Activated T-helper 17 cell treated with anti-CD3 and anti-CD28 coated beads, Interleukin-2, amount 50 U/mL, for 72 hours (primary cell): Measurements from ENCODE around the gene ZNRF3. TPM values are rescaled to one million over a fixed set of nuclear protein-coding genes. Genes with fewer than 3 reads are reported as not detected.
"Not testable (repeated sequence)": the region's sequence is repeated elsewhere in the genome, so short reads cannot be mapped to it uniquely, and the experiment has no call there.

Experiments
- ATAC-seq: fragments of 150-1000 bp; cut with Tn5 transposase; replicated peaks from 2 replicates; pipeline ENCODE4 v1.10.0; 2021; ENCODE audit warnings: mild to moderate bottlenecking, moderate library complexity
- H3K27ac Mint-ChIP-seq: one replicate; pipeline ENCODE4 v1.8.0; 2022; ENCODE audit warnings: mixed read lengths
- H3K27me3 Mint-ChIP-seq: one replicate; pipeline ENCODE4 v1.8.0; 2022; ENCODE audit warnings: mixed read lengths
- H3K36me3 Mint-ChIP-seq: one replicate; pipeline ENCODE4 v1.8.0; 2022; ENCODE audit warnings: low read depth, mild to moderate bottlenecking, mixed read lengths
- H3K4me1 Mint-ChIP-seq: one replicate; pipeline ENCODE4 v1.8.0; 2022; ENCODE audit warnings: mixed read lengths
- H3K4me3 Mint-ChIP-seq: one replicate; pipeline ENCODE4 v1.8.0; 2022; ENCODE audit warnings: mild to moderate bottlenecking, mixed read lengths
- H3K9me3 Mint-ChIP-seq: one replicate; pipeline ENCODE4 v1.8.0; 2022; ENCODE audit warnings: mixed read lengths
- total RNA-seq, 2 donors: library from RNA; stranded (reverse); gene quantifications; one replicate each; pipeline ENCODE4 v1.2.3, GENCODE V29; 2022

The ZNRF3 gene
- total RNA-seq, 2 donors from 2014 or later: 0.26 to 0.43 TPM

- Mint-ChIP-seq H3K9me3 (no peaks in the 10 kb centered on the region), H3K27ac (no peak overlapping the region), H3K4me1 (peaks cover 4% of the 10 kb centered on the region), H3K27me3 (no peaks in the 10 kb centered on the region), H3K36me3 (no peaks in the 10 kb centered on the region), H3K4me3 (no peak overlapping the region)
- no peak for ATAC-seq
These were observed 13.6 kb upstream of the ZNRF3 start for GRCh38 chr22:28869736-28870135.

GRCh38 chr22:28873183-28873963 lies 10.0 kb upstream of the ZNRF3 start:
- Mint-ChIP-seq H3K27me3 (no peaks in the 10 kb centered on the region), H3K36me3 (no peaks in the 10 kb centered on the region), H3K9me3 (no peaks in the 10 kb centered on the region), H3K27ac (no peak overlapping the region), H3K4me1 (peaks cover 4% of the 10 kb centered on the region), H3K4me3 (no peak overlapping the region)
- peak; percentile 76 for ATAC-seq

- no peaks in the 10 kb centered on the region for H3K27me3 Mint-ChIP-seq
- H3K27ac Mint-ChIP-seq: no peak overlapping the region
- ATAC-seq: no peak
- H3K4me3 Mint-ChIP-seq: no peak overlapping the region
- peaks cover 4% of the 10 kb centered on the region for H3K4me1 Mint-ChIP-seq
- no peaks in the 10 kb centered on the region for H3K36me3 Mint-ChIP-seq
- no peaks in the 10 kb centered on the region for H3K9me3 Mint-ChIP-seq
These were observed 9.3 kb upstream of the ZNRF3 start for GRCh38 chr22:28874061-28874460.

GRCh38 chr22:28874811-28875320 lies 8.5 kb upstream of the ZNRF3 start:
- no peaks in the 10 kb centered on the region for H3K9me3 Mint-ChIP-seq
- H3K4me1 Mint-ChIP-seq: peaks cover 4% of the 10 kb centered on the region
- H3K27me3 Mint-ChIP-seq: no peaks in the 10 kb centered on the region
- no peak overlapping the region for H3K4me3 Mint-ChIP-seq
- ATAC-seq: no peak
- H3K27ac Mint-ChIP-seq: no peak overlapping the region
- H3K36me3 Mint-ChIP-seq: no peaks in the 10 kb centered on the region

GRCh38 chr22:28882545-28882877 lies 861 bp upstream of the ZNRF3 start:
- Mint-ChIP-seq H3K9me3 (no peaks in the 10 kb centered on the region), H3K27me3 (peaks cover 13% of the 10 kb centered on the region), H3K4me1 (no peaks in the 10 kb centered on the region), H3K27ac (peak overlapping the region; percentile 11), H3K4me3 (peak overlapping the region; percentile 73), H3K36me3 (no peaks in the 10 kb centered on the region)
- peak; percentile 1 for ATAC-seq

- no peak for ATAC-seq
- no peak overlapping the region for H3K27ac Mint-ChIP-seq
- no peaks in the 10 kb centered on the region for H3K36me3 Mint-ChIP-seq
- no peak overlapping the region for H3K4me3 Mint-ChIP-seq
- peaks cover 13% of the 10 kb centered on the region for H3K27me3 Mint-ChIP-seq
- no peaks in the 10 kb centered on the region for H3K9me3 Mint-ChIP-seq
- no peaks in the 10 kb centered on the region for H3K4me1 Mint-ChIP-seq
These were observed 215 bp downstream of the ZNRF3 start for GRCh38 chr22:28883657-28883916.

GRCh38 chr22:28883917-28884746 lies 760 bp downstream of the ZNRF3 start:
- no peak overlapping the region for H3K27ac Mint-ChIP-seq
- ATAC-seq: peak; percentile 39
- H3K36me3 Mint-ChIP-seq: no peaks in the 10 kb centered on the region
- H3K27me3 Mint-ChIP-seq: peaks cover 13% of the 10 kb centered on the region
- no peaks in the 10 kb centered on the region for H3K9me3 Mint-ChIP-seq
- no peaks in the 10 kb centered on the region for H3K4me1 Mint-ChIP-seq
- peak overlapping the region; percentile 58 for H3K4me3 Mint-ChIP-seq

GRCh38 chr22:28884747-28885350 lies 1.5 kb downstream of the ZNRF3 start:
- Mint-ChIP-seq H3K27me3 (peaks cover 13% of the 10 kb centered on the region), H3K4me3 (peak overlapping the region; percentile 58), H3K4me1 (no peaks in the 10 kb centered on the region), H3K36me3 (no peaks in the 10 kb centered on the region), H3K9me3 (no peaks in the 10 kb centered on the region), H3K27ac (no peak overlapping the region)
- no peak for ATAC-seq

- Mint-ChIP-seq H3K4me1 (no peaks in the 10 kb centered on the region), H3K4me3 (peak overlapping the region; percentile 58), H3K9me3 (no peaks in the 10 kb centered on the region), H3K27me3 (peaks cover 17% of the 10 kb centered on the region), H3K36me3 (no peaks in the 10 kb centered on the region), H3K27ac (no peak overlapping the region)
- no peak for ATAC-seq
These were observed 2.6 kb downstream of the ZNRF3 start for GRCh38 chr22:28885939-28886338.

GRCh38 chr22:28886679-28887078 lies 3.3 kb downstream of the ZNRF3 start:
- H3K27me3 Mint-ChIP-seq: peaks cover 17% of the 10 kb centered on the region
- H3K27ac Mint-ChIP-seq, H3K4me3 Mint-ChIP-seq: not testable (repeated sequence)

GRCh38 chr22:28887725-28888459 lies 4.5 kb downstream of the ZNRF3 start:
- no peak for ATAC-seq
- Mint-ChIP-seq H3K27ac (no peak overlapping the region), H3K9me3 (no peaks in the 10 kb centered on the region), H3K27me3 (peaks cover 17% of the 10 kb centered on the region), H3K4me3 (no peak overlapping the region), H3K36me3 (no peaks in the 10 kb centered on the region), H3K4me1 (no peaks in the 10 kb centered on the region)

More at GRCh38 chr22:28886679-28887078, 3.3 kb downstream of the ZNRF3 start:
- not testable (repeated sequence) for H3K9me3 Mint-ChIP-seq, H3K4me1 Mint-ChIP-seq, ATAC-seq, H3K36me3 Mint-ChIP-seq

GRCh38 chr22:28889478-28890024 lies 6.2 kb downstream of the ZNRF3 start:
- Mint-ChIP-seq H3K27me3 (peaks cover 17% of the 10 kb centered on the region), H3K27ac (no peak overlapping the region), H3K4me3 (no peak overlapping the region), H3K36me3 (no peaks in the 10 kb centered on the region), H3K4me1 (no peaks in the 10 kb centered on the region), H3K9me3 (no peaks in the 10 kb centered on the region)
- no peak for ATAC-seq

- no peaks in the 10 kb centered on the region for H3K36me3 Mint-ChIP-seq
- H3K4me1 Mint-ChIP-seq: no peaks in the 10 kb centered on the region
- H3K4me3 Mint-ChIP-seq: no peak overlapping the region
- H3K27ac Mint-ChIP-seq: no peak overlapping the region
- H3K27me3 Mint-ChIP-seq: peaks cover 9% of the 10 kb centered on the region
- ATAC-seq: no peak
- no peaks in the 10 kb centered on the region for H3K9me3 Mint-ChIP-seq
These were observed 7.9 kb downstream of the ZNRF3 start for GRCh38 chr22:28891156-28891733.
